ENCODE measurements around the gene DPPA3. TPM values are rescaled to one million over a fixed set of nuclear protein-coding genes. Genes with fewer than 3 reads are reported as not detected.

DPPA3 gene
- total RNA-seq, 1 experiment from 2014 or later, result not detected

- no peaks in the 10 kb centered on the region for H3K36me3 ChIP-seq (ENCODE audit: insufficient read depth, low read length, poor library complexity, severe bottlenecking)
- intact Hi-C loops (cut with micrococcal nuclease; ENCODE audit: unreplicated experiment), result loop anchor here (5.0 kb wide), 1 partner anchor 851 kb away; no protein-coding TSS in a partner anchor
- no peaks in the 10 kb centered on the region for H3K4me1 ChIP-seq (ENCODE audit: insufficient read depth, low read length, poor library complexity, severe bottlenecking)
- no peak overlapping the region for H3K27ac ChIP-seq (ENCODE audit: low read depth, low read length, poor library complexity, severe bottlenecking)
- CTCF ChIA-PET, result no interaction called here
- TF ChIP-seq EZH2 (IDR thresholded peaks at IDR 0.05; ENCODE audit: borderline replicate concordance, low read depth, low read length, poor library complexity, severe bottlenecking), result no peak
- TF ChIP-seq CTCF (conservative IDR thresholded peaks at IDR 0.05; ENCODE audit: low read depth, low read length), result no peak
- no peak overlapping the region for H3K4me3 ChIP-seq (ENCODE audit: low read depth, low read length, poor library complexity, severe bottlenecking)
- POLR2A ChIA-PET (ENCODE audit: low non-redundant PET), result no interaction called here
- H3K27me3 ChIP-seq (replicated peaks; ENCODE audit: insufficient read depth, low read depth, low read length, poor library complexity), result no peaks in the 10 kb centered on the region
- BruUV-seq (replicated peaks), result no TSS peak
- no peak for DNase-seq (ENCODE audit: low spot score)
- no peaks in the 10 kb centered on the region for H3K9me3 ChIP-seq (ENCODE audit: low read depth, low read length, poor library complexity, severe bottlenecking)
These were observed 21.8 kb downstream of the DPPA3 start for GRCh38 chr12:7732993-7733392.

- intact Hi-C loops (cut with micrococcal nuclease; ENCODE audit: unreplicated experiment), result no loop called here
- POLR2A ChIA-PET (ENCODE audit: low non-redundant PET), result no interaction called here
- TF ChIP-seq CTCF (conservative IDR thresholded peaks at IDR 0.05; ENCODE audit: low read depth, low read length) (no peak), EZH2 (IDR thresholded peaks at IDR 0.05; ENCODE audit: borderline replicate concordance, low read depth, low read length, poor library complexity, severe bottlenecking) (no peak)
- Histone ChIP-seq H3K36me3 (ENCODE audit: insufficient read depth, low read length, poor library complexity, severe bottlenecking) (no peaks in the 10 kb centered on the region), H3K27ac (ENCODE audit: low read depth, low read length, poor library complexity, severe bottlenecking) (no peak within 1 kb of the TSS), H3K4me1 (ENCODE audit: insufficient read depth, low read length, poor library complexity, severe bottlenecking) (no peaks in the 10 kb centered on the region), H3K4me3 (ENCODE audit: low read depth, low read length, poor library complexity, severe bottlenecking) (no peak within 1 kb of the TSS), H3K9me3 (ENCODE audit: low read depth, low read length, poor library complexity, severe bottlenecking) (no peaks in the 10 kb centered on the region), H3K27me3 (replicated peaks; ENCODE audit: insufficient read depth, low read depth, low read length, poor library complexity) (no peaks in the 10 kb centered on the region)
- no peak for DNase-seq (ENCODE audit: low spot score)
- CTCF ChIA-PET, result no interaction called here
- BruUV-seq (replicated peaks), result no TSS peak
These were observed 36.0 kb downstream of the DPPA3 start, which contains the start of gene CLEC4C for GRCh38 chr12:7747246-7747645. CLEC4C (minus strand) TSS chr12:7747375; CDS start chr12:7747348, 27 bp downstream.

GRCh38 chr12:7748852-7749251 is 37.6 kb downstream of the DPPA3 start:
- no TSS peak for BruUV-seq (replicated peaks)
- CTCF ChIA-PET, result no interaction called here
- Histone ChIP-seq H3K27me3 (replicated peaks; ENCODE audit: insufficient read depth, low read depth, low read length, poor library complexity) (no peaks in the 10 kb centered on the region), H3K9me3 (ENCODE audit: low read depth, low read length, poor library complexity, severe bottlenecking) (no peaks in the 10 kb centered on the region), H3K4me1 (ENCODE audit: insufficient read depth, low read length, poor library complexity, severe bottlenecking) (no peaks in the 10 kb centered on the region), H3K4me3 (ENCODE audit: low read depth, low read length, poor library complexity, severe bottlenecking) (no peak overlapping the region), H3K27ac (ENCODE audit: low read depth, low read length, poor library complexity, severe bottlenecking) (no peak overlapping the region), H3K36me3 (ENCODE audit: insufficient read depth, low read length, poor library complexity, severe bottlenecking) (no peaks in the 10 kb centered on the region)
- POLR2A ChIA-PET (ENCODE audit: low non-redundant PET), result no interaction called here
- no peak for DNase-seq (ENCODE audit: low spot score)
- no peak for TF ChIP-seq EZH2 (IDR thresholded peaks at IDR 0.05; ENCODE audit: borderline replicate concordance, low read depth, low read length, poor library complexity, severe bottlenecking)
- intact Hi-C loops (cut with micrococcal nuclease; ENCODE audit: unreplicated experiment), result no loop called here

GRCh38 chr12:7749442-7749841 is 38.2 kb downstream of the DPPA3 start:
- CTCF ChIA-PET, result no interaction called here
- Histone ChIP-seq H3K27ac (ENCODE audit: low read depth, low read length, poor library complexity, severe bottlenecking) (no peak overlapping the region), H3K36me3 (ENCODE audit: insufficient read depth, low read length, poor library complexity, severe bottlenecking) (no peaks in the 10 kb centered on the region), H3K27me3 (replicated peaks; ENCODE audit: insufficient read depth, low read depth, low read length, poor library complexity) (no peaks in the 10 kb centered on the region), H3K9me3 (ENCODE audit: low read depth, low read length, poor library complexity, severe bottlenecking) (no peaks in the 10 kb centered on the region), H3K4me1 (ENCODE audit: insufficient read depth, low read length, poor library complexity, severe bottlenecking) (no peaks in the 10 kb centered on the region), H3K4me3 (ENCODE audit: low read depth, low read length, poor library complexity, severe bottlenecking) (no peak overlapping the region)
- no peak for DNase-seq (ENCODE audit: low spot score)
- POLR2A ChIA-PET (ENCODE audit: low non-redundant PET), result no interaction called here
- intact Hi-C loops (cut with micrococcal nuclease; ENCODE audit: unreplicated experiment), result no loop called here
- BruUV-seq (replicated peaks), result no TSS peak
- TF ChIP-seq EZH2 (IDR thresholded peaks at IDR 0.05; ENCODE audit: borderline replicate concordance, low read depth, low read length, poor library complexity, severe bottlenecking) (no peak), CTCF (conservative IDR thresholded peaks at IDR 0.05; ENCODE audit: low read depth, low read length) (no peak)

Data from A673 (cell line).